LNCaP clone FGC (cell line): ENCODE measurements around the gene MEIS2.

Source experiments
- DNase-seq: peaks from one replicate; pipeline ENCODE4 v3.0.0-alpha.2; 2011; ENCODE audit warnings: low read depth
- H3K4me3 ChIP-seq: 2 replicates; pipeline ENCODE4 v1.5.1; 2011; ENCODE audit warnings: mild to moderate bottlenecking, low read depth, low read length, control low read depth
- TF ChIP-seq, protein P1 (sequence below): IDR thresholded peaks from 2 replicates; pipeline ENCODE4 v1.5.1; 2012; ENCODE audit warnings: mild to moderate bottlenecking; ENCODE audit not compliant: control insufficient read depth, insufficient read depth; ENCODE audit errors: extremely low read depth

The MEIS2 gene

DNA sequence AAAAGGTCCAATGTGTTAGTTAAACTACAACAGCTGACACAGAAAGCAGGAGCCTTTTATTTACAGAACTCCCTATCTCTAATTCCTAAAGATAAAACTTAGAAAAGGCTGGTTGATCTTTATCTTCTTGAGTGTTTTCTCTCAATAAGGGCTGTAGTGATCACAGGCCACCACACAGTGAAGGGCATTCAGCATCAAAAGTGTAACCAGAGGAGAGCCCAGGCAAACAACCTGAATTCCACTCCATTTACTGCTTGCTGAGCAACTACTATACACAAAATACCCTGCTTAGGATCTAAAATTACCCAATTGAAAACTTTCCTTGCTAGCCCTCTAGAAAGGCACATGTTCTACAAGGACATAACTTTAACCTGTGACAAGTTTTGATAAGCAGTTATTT is 122.7 kb downstream of the MEIS2 start:
- TF ChIP-seq, protein P1, sequence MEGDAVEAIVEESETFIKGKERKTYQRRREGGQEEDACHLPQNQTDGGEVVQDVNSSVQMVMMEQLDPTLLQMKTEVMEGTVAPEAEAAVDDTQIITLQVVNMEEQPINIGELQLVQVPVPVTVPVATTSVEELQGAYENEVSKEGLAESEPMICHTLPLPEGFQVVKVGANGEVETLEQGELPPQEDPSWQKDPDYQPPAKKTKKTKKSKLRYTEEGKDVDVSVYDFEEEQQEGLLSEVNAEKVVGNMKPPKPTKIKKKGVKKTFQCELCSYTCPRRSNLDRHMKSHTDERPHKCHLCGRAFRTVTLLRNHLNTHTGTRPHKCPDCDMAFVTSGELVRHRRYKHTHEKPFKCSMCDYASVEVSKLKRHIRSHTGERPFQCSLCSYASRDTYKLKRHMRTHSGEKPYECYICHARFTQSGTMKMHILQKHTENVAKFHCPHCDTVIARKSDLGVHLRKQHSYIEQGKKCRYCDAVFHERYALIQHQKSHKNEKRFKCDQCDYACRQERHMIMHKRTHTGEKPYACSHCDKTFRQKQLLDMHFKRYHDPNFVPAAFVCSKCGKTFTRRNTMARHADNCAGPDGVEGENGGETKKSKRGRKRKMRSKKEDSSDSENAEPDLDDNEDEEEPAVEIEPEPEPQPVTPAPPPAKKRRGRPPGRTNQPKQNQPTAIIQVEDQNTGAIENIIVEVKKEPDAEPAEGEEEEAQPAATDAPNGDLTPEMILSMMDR, result no peak
- DNase-seq, result no peak
- no peak overlapping the region for H3K4me3 ChIP-seq

DNA sequence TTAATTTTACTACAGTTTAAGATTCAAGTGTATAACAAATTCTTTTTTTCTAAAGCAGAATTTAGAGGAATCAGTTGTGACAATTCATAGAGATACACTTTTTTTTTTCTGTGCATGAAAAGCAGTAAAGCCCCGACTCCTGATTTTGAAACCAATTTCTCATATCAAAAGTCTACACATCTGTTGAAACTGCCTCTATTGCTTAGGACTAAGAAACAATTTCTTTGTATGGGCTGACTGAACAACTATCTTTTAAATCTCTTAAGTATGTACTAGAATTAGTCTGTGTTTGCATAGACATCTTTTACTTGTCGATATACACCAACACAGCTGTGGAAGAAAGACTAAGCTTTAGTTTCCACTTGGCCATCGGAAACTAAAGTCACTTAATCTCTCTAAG is 127.6 kb downstream of the MEIS2 start:
- no peak for DNase-seq
- H3K4me3 ChIP-seq, result no peak overlapping the region
- TF ChIP-seq, protein P1, result no peak

DNA sequence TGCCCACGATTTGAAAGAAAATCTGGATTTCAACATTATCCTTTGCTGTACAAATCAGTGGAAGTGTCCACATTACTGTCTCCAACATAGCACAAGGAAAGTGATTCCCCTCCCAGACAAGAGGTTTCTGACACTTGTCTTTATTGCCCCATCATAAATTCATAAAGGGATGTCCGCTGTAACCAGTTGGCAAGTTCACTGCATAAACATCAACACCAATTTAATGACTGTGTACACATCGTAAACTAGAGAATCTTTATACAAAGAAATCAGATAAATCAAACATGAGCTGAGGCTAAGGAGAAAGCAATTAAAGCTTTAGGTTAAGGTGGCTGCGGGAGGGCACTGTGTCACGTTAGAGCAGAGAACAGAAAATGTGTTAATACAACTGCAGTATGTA is 129.8 kb downstream of the MEIS2 start:
- peak; percentile 84 for DNase-seq
- TF ChIP-seq, protein P1, result no peak
- no peak overlapping the region for H3K4me3 ChIP-seq

DNA sequence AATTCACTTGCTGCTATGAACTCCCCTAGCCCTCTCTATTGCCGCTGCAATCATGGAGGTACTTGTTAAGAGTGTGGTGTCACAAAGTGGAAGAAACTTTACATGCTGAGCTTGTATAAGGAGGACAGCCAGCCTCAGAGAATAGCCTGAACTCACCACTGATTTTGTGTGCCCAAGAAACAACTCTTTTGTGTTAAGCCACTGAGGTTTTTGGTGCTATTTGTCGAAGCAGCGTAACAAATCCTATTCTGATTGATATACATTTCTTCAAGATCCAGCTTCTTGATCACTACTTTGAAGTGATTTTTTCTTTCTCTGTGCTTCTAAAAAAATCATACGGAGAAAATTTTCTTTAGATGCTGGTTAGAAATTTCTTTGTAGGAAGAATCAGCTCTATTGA is 132.4 kb downstream of the MEIS2 start:
- no peak overlapping the region for H3K4me3 ChIP-seq
- DNase-seq, result no peak
- TF ChIP-seq, protein P1, result no peak

DNA sequence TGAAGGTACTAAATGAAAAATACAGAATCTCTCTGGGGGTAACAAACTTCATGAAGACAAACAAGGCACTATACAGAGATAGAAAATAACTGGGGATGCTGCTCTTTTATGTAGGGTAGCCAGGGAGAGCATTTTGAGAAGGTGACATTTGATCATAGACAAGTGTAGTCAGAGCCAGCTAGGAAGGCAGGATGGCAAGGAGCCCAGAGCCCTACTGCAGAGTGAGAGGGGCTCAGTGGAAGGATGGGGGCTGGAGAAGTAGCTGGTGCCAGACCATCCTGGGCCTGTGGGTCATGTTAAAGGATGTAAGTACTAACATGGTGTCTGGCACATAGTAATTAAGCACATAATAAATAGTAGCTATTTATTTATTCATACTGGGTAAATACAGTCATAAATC is 133.6 kb downstream of the MEIS2 start:
- TF ChIP-seq, protein P1, result no peak
- no peak for DNase-seq
- H3K4me3 ChIP-seq, result no peak overlapping the region

DNA sequence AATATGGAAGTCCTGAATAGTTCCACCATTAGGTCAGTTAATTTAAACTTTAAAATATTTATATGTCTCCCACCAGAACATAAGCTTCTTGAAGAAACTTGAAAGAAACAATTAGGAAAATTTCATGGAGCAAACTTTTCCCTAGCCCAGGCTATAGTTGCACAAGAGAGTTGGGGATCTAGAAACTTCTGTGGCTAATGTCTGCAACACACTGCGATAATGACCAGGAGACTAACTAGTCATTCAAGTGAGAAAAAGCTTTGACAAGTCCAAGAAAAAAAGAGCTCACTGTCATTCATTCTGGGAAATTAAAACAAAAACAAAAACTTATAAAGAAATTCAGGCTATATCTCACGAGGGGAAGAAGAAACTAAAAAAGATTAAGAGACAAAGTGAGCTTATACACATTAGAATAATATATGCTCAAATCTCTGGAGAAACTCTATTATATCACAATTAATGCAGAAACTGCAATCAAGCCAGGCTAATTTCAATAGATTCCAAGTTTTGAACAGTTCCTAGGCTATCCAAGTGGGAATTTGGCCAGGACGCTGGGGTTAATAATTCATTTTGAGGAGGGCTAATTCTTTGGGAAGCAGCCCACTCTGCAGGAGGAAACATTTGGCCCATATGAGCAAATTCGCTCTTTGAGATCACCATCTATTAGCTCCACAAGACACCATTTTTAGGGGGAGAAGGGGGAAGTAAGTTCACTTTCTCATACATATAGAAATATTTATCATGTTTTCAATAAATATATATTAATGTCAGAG is 134.6 kb downstream of the MEIS2 start:
- DNase-seq, result no peak
- TF ChIP-seq, protein P1, result no peak
- no peak overlapping the region for H3K4me3 ChIP-seq

DNA sequence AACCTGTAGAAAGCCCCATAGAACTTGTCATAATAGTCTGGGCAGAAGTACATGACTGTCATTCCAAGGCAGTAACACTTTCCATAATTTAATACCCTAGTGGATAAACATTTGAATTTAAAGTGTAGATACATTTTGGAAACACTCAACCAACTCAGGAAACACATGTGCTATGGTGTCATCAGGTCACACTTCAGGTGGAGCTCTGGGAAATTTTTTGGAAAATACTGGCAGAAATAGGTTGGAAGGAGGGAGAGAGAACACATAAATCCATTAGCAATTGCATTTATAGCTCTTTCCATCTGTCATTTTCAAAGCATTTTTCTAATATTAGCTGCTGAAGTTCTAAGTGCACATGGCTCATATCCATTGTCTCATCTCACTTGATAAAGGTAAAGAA is 135.7 kb downstream of the MEIS2 start:
- DNase-seq, result no peak
- TF ChIP-seq, protein P1, result no peak
- H3K4me3 ChIP-seq, result no peak overlapping the region
